MM.1S (cell line): ENCODE measurements around the gene MYH6.

ENCODE experiments used
- DNase-seq: peaks from one replicate; pipeline ENCODE4 v3.0.0-alpha.2; 2015
- H2AFZ ChIP-seq: fragments of 300-600 bp; sonication (generic); 2 replicates; pipeline ENCODE4 v1.6.0; 2016; ENCODE audit warnings: antibody characterized with exemption, low read length
- H3F3A ChIP-seq: fragments of 300-600 bp; sonication (generic); 2 replicates; pipeline ENCODE4 v1.6.1; 2016; ENCODE audit warnings: mild to moderate bottlenecking, antibody characterized with exemption, low read length, moderate library complexity, mixed read lengths; ENCODE audit not compliant: insufficient read depth
- H3K27ac ChIP-seq: fragments of 300-600 bp; sonication (generic); 2 replicates; pipeline ENCODE4 v1.5.1; 2016; ENCODE audit warnings: mild to moderate bottlenecking, low read length
- H3K27me3 ChIP-seq: fragments of 300-600 bp; sonication (generic); replicated peaks from 2 replicates; pipeline ENCODE4 v1.6.0; 2016; ENCODE audit warnings: low read length; ENCODE audit not compliant: insufficient read depth
- H3K36me3 ChIP-seq: fragments of 300-600 bp; sonication (generic); replicated peaks from 2 replicates; pipeline ENCODE4 v1.6.1; 2016; ENCODE audit warnings: mild to moderate bottlenecking, low read length, mixed read lengths; ENCODE audit not compliant: insufficient read depth
- H3K4me1 ChIP-seq: fragments of 300-600 bp; sonication (generic); 2 replicates; pipeline ENCODE4 v1.6.1; 2016; ENCODE audit warnings: low read length, mixed read lengths
- H3K4me2 ChIP-seq: fragments of 300-600 bp; sonication (generic); 2 replicates; pipeline ENCODE4 v1.6.0; 2016; ENCODE audit warnings: low read depth, low read length
- H3K4me3 ChIP-seq: fragments of 300-600 bp; sonication (generic); 2 replicates; pipeline ENCODE4 v1.5.1; 2016; ENCODE audit warnings: low read length, mixed read lengths
- H3K79me2 ChIP-seq: fragments of 300-600 bp; sonication (generic); 2 replicates; pipeline ENCODE4 v1.6.1; 2016; ENCODE audit warnings: mixed run types, low read length, mixed read lengths
- H3K9ac ChIP-seq: fragments of 300-600 bp; sonication (generic); 2 replicates; pipeline ENCODE4 v1.6.1; 2016; ENCODE audit warnings: low read length, mixed read lengths
- H3K9me2 ChIP-seq: fragments of 300-600 bp; sonication (generic); replicated peaks from 2 replicates; pipeline ENCODE4 v1.6.1; 2016; ENCODE audit warnings: mild to moderate bottlenecking, low read length, mixed read lengths; ENCODE audit not compliant: insufficient read depth
- H3K9me3 ChIP-seq: fragments of 300-600 bp; sonication (generic); replicated peaks from 2 replicates; pipeline ENCODE4 v1.6.1; 2016; ENCODE audit warnings: mild to moderate bottlenecking, low read length, mixed read lengths; ENCODE audit not compliant: insufficient read depth
- H4K20me1 ChIP-seq: fragments of 300-600 bp; sonication (generic); 2 replicates; pipeline ENCODE4 v1.6.1; 2016; ENCODE audit warnings: mild to moderate bottlenecking, low read length, moderate library complexity, mixed read lengths; ENCODE audit not compliant: insufficient read depth
- EZH2 ChIP-seq: fragments of 300-600 bp; sonication (generic); optimal IDR thresholded peaks from 2 replicates; pipeline ENCODE3; 2017; ENCODE audit warnings: low read depth, mild to moderate bottlenecking, antibody characterized with exemption, low read length, mixed read lengths
- EZH2phosphoT487 ChIP-seq: fragments of 300-600 bp; sonication (generic); IDR thresholded peaks from 2 replicates; pipeline ENCODE4 v1.6.1; 2018; ENCODE audit warnings: antibody characterized with exemption, low read length
- TF ChIP-seq, protein P1 (sequence below): fragments of 300-600 bp; sonication (generic); IDR thresholded peaks from 2 replicates; pipeline ENCODE4 v1.5.1; 2016; ENCODE audit warnings: antibody characterized with exemption, low read length, mixed read lengths

The MYH6 gene

GRCh38 chr14:23357261-23357660, 50.8 kb downstream of the MYH6 start:
- Histone ChIP-seq H3K9ac (no peak overlapping the region), H3K4me2 (no peak overlapping the region), H3F3A (no peaks in the 10 kb centered on the region), H2AFZ (no peak overlapping the region), H4K20me1 (no peaks in the 10 kb centered on the region), H3K79me2 (no peaks in the 10 kb centered on the region), H3K4me3 (no peak overlapping the region), H3K9me2 (no peaks in the 10 kb centered on the region), H3K27ac (no peak overlapping the region), H3K9me3 (no peaks in the 10 kb centered on the region), H3K36me3 (no peaks in the 10 kb centered on the region), H3K4me1 (no peaks in the 10 kb centered on the region), H3K27me3 (no peaks in the 10 kb centered on the region; the same call in 1 of the 2 replicates)
- DNase-seq = no peak
- TF ChIP-seq, protein P1, sequence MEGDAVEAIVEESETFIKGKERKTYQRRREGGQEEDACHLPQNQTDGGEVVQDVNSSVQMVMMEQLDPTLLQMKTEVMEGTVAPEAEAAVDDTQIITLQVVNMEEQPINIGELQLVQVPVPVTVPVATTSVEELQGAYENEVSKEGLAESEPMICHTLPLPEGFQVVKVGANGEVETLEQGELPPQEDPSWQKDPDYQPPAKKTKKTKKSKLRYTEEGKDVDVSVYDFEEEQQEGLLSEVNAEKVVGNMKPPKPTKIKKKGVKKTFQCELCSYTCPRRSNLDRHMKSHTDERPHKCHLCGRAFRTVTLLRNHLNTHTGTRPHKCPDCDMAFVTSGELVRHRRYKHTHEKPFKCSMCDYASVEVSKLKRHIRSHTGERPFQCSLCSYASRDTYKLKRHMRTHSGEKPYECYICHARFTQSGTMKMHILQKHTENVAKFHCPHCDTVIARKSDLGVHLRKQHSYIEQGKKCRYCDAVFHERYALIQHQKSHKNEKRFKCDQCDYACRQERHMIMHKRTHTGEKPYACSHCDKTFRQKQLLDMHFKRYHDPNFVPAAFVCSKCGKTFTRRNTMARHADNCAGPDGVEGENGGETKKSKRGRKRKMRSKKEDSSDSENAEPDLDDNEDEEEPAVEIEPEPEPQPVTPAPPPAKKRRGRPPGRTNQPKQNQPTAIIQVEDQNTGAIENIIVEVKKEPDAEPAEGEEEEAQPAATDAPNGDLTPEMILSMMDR = no peak
- no peak for TF ChIP-seq EZH2
- no peak for TF ChIP-seq EZH2phosphoT487

- no peak overlapping the region for H2AFZ ChIP-seq
- DNase-seq = no peak
- no peaks in the 10 kb centered on the region for H3F3A ChIP-seq
- H3K36me3 ChIP-seq = no peaks in the 10 kb centered on the region
- TF ChIP-seq, protein P1 = no peak
- TF ChIP-seq EZH2phosphoT487 (no peak), EZH2 (no peak)
- no peaks in the 10 kb centered on the region for H3K79me2 ChIP-seq
- H3K27me3 ChIP-seq = peaks cover 4% of the 10 kb centered on the region; the same call in 1 of the 2 replicates
- H3K4me1 ChIP-seq = no peaks in the 10 kb centered on the region
- no peaks in the 10 kb centered on the region for H3K9me3 ChIP-seq
- H3K9me2 ChIP-seq = no peaks in the 10 kb centered on the region
- no peak overlapping the region for H3K4me3 ChIP-seq
- no peak overlapping the region for H3K27ac ChIP-seq
- H3K9ac ChIP-seq = no peak overlapping the region
- H3K4me2 ChIP-seq = no peak overlapping the region
- H4K20me1 ChIP-seq = no peaks in the 10 kb centered on the region
Observed at GRCh38 chr14:23356662-23357061, 51.4 kb downstream of the MYH6 start.

- no peak for DNase-seq
- Histone ChIP-seq H4K20me1 (no peaks in the 10 kb centered on the region), H3K27ac (no peak overlapping the region), H3K27me3 (peaks cover 5% of the 10 kb centered on the region), H3F3A (no peaks in the 10 kb centered on the region), H3K4me2 (no peak overlapping the region), H3K9me2 (no peaks in the 10 kb centered on the region), H3K9me3 (no peaks in the 10 kb centered on the region), H3K4me3 (no peak overlapping the region), H3K79me2 (no peaks in the 10 kb centered on the region), H3K4me1 (no peaks in the 10 kb centered on the region), H3K36me3 (no peaks in the 10 kb centered on the region), H3K9ac (no peak overlapping the region), H2AFZ (no peak overlapping the region)
- TF ChIP-seq EZH2phosphoT487 (no peak), EZH2 (no peak)
- TF ChIP-seq, protein P1 = no peak
Observed at GRCh38 chr14:23355871-23356435, 52.1 kb downstream of the MYH6 start.
